Urinary bladder (tissue), 4 donors: ENCODE measurements around the gene BLOC1S6. TPM values are rescaled to one million over a fixed set of nuclear protein-coding genes. Genes with fewer than 3 reads are reported as not detected.

Experiments
- DNase-seq: peaks from one replicate; pipeline ENCODE4 v3.0.0-alpha.2; 2015; ENCODE audit errors: extremely low spot score
- H3K27ac ChIP-seq: one replicate; pipeline ENCODE4 v1.5.1; 2013; ENCODE audit warnings: low read depth, mild to moderate bottlenecking, moderate library complexity
- H3K36me3 ChIP-seq: one replicate; pipeline ENCODE4 v1.6.1; 2013; ENCODE audit warnings: mild to moderate bottlenecking, moderate library complexity; ENCODE audit not compliant: insufficient read depth
- H3K4me1 ChIP-seq: one replicate; pipeline ENCODE4 v1.6.1; 2013; ENCODE audit warnings: mild to moderate bottlenecking, moderate library complexity; ENCODE audit not compliant: insufficient read depth
- H3K4me3 ChIP-seq: one replicate; pipeline ENCODE4 v1.5.1; 2013; ENCODE audit warnings: low read depth, low read length
- WGBS: extraction: QIAGEN DNeasy Blood & Tissue Kit; methylation state at CpG from one replicate; pipeline ENCODE4 v1.1.7; 2013; 5-methylcytosine and 5-hydroxymethylcytosine counted together
- polyA plus RNA-seq: library from polyadenylated mRNA; stranded (reverse); fragments of 200-250 nt; gene quantifications from one replicate; pipeline ENCODE4 v1.2.3, GENCODE V29; 2013
- small RNA-seq: library from RNA; depleted of rRNA; stranded (forward); fragments of <200 nt; gene quantifications from one replicate; pipeline ENCODE3, GENCODE V24; 2014
- total RNA-seq: library from RNA; depleted of rRNA; stranded (reverse); fragments of >200 nt; gene quantifications from one replicate; pipeline ENCODE4 v1.2.3, GENCODE V29; 2014
- donor health status: healthy with polysubstance abuse.
- donor health status: healthy.

BLOC1S6 gene
- total and polyA plus RNA-seq, 2 donors = 38.9 to 83.9 TPM

DNA sequence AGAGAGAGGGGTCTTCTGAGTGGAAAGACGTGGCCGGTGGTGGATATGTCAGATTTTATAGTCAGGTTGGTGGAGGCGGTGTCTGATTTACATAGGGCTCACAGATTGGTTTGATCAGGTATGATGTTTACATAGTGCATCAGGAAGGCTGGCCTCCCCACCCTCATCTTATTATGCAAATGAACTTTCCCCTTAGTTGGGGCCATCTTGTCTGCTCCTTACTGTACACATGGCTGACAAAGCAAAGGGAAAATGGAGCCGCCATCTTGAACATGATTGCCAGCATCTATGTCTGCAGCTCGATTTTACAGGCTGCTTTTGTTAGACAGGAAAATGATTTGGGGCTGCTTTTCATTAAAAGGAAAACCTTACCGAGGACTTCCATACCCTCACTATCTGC, 67.6 kb downstream of the BLOC1S6 start:
- Histone ChIP-seq H3K36me3 (no peaks in the 10 kb centered on the region), H3K4me3 (no peak overlapping the region), H3K4me1 (no peaks in the 10 kb centered on the region), H3K27ac (no peak overlapping the region)
- no peak for DNase-seq
- WGBS = 87% methylated on average over 6 of the region's 6 CpGs

GRCh38 chr15:45657254-45657653, 70.1 kb downstream of the BLOC1S6 start:
- Histone ChIP-seq H3K4me1 (no peaks in the 10 kb centered on the region), H3K36me3 (no peaks in the 10 kb centered on the region), H3K4me3 (no peak overlapping the region), H3K27ac (no peak overlapping the region)
- 71% methylated on average over 2 of the region's 2 CpGs for WGBS
- DNase-seq = no peak

- WGBS = 62% methylated on average over 8 of the region's 8 CpGs
- Histone ChIP-seq H3K36me3 (no peaks in the 10 kb centered on the region), H3K4me3 (no peak overlapping the region), H3K27ac (no peak overlapping the region), H3K4me1 (no peaks in the 10 kb centered on the region)
- DNase-seq = no peak
Observed at GRCh38 chr15:45657764-45658545, 70.8 kb downstream of the BLOC1S6 start.

Small RNA genes within 50 kb of the gene (small RNA-seq; reads per million reads assigned to genes)
- gene DPPA5P2 = not detected
- gene RF00019 = not detected

Other genes with a start within 250 kb of the BLOC1S6 start
- 83.8 TPM for gene GATM, start 208.8 kb upstream of the BLOC1S6 start, total RNA-seq
- gene GATM, start 208.8 kb upstream of the BLOC1S6 start, polyA plus RNA-seq = 21.8 TPM
- 26.9 TPM for gene SLC30A4, start 64.6 kb upstream of the BLOC1S6 start, total RNA-seq
- gene SLC30A4, start 64.6 kb upstream of the BLOC1S6 start, polyA plus RNA-seq = 5.4 TPM
- 28.7 TPM for gene SQOR, start 47.6 kb downstream of the BLOC1S6 start, total RNA-seq
- gene SQOR, start 47.6 kb downstream of the BLOC1S6 start, polyA plus RNA-seq = 50.7 TPM